Mesenchymal stem cell (in vitro differentiated cells and primary cell): ENCODE results near the gene PARD3.

Source experiments
- DNase-seq: peaks from one replicate; pipeline ENCODE4 v3.0.0-alpha.2; 2013
- H2AFZ ChIP-seq: one replicate; pipeline ENCODE4 v1.6.1; 2013; ENCODE audit warnings: low read depth, mild to moderate bottlenecking, control low read depth, inconsistent platforms, low read length, moderate library complexity
- H2AK5ac ChIP-seq: 2 replicates; pipeline ENCODE4 v1.6.1; 2013; ENCODE audit warnings: low read length, moderate library complexity, mild to moderate bottlenecking, inconsistent platforms; ENCODE audit not compliant: severe bottlenecking
- H2BK120ac ChIP-seq: one replicate; pipeline ENCODE4 v1.6.1; 2013; ENCODE audit warnings: low read depth, mild to moderate bottlenecking, inconsistent platforms, low read length, moderate library complexity
- H2BK12ac ChIP-seq, 2 experiments: one replicate each; pipeline ENCODE4 v1.6.1; 2013; ENCODE audit warnings: inconsistent platforms in 2 of 2, low read length in 2 of 2, mild to moderate bottlenecking in 2 of 2, moderate library complexity in 2 of 2, control low read depth in 1 of 2
- H2BK15ac ChIP-seq: one replicate; pipeline ENCODE4 v1.6.1; 2013; ENCODE audit warnings: mild to moderate bottlenecking, low read depth, inconsistent platforms; ENCODE audit not compliant: poor library complexity, severe bottlenecking
- H2BK5ac ChIP-seq: 2 replicates; pipeline ENCODE4 v1.6.1; 2013; ENCODE audit warnings: low read depth, mild to moderate bottlenecking, low read length, control low read depth, inconsistent platforms; ENCODE audit not compliant: poor library complexity, severe bottlenecking
- H3K14ac ChIP-seq, 2 experiments: one replicate each; pipeline ENCODE4 v1.6.1; 2013; ENCODE audit warnings: inconsistent platforms in 2 of 2, low read length in 2 of 2, control low read depth in 1 of 2, mild to moderate bottlenecking in 1 of 2, moderate library complexity in 1 of 2
- H3K18ac ChIP-seq, 2 experiments: one replicate each; pipeline ENCODE4 v1.6.1; 2013; ENCODE audit warnings: inconsistent platforms in 2 of 2, low read length in 2 of 2, control low read depth in 1 of 2, low read depth in 1 of 2, mild to moderate bottlenecking in 1 of 2
- H3K23ac ChIP-seq, 2 experiments: one replicate each; pipeline ENCODE4 v1.6.1; 2013; ENCODE audit warnings: inconsistent platforms in 2 of 2, low read length in 2 of 2, mild to moderate bottlenecking in 2 of 2, moderate library complexity in 2 of 2, control low read depth in 1 of 2
- H3K27ac ChIP-seq: 2 replicates; pipeline ENCODE4 v1.5.1; 2013; ENCODE audit warnings: mild to moderate bottlenecking, moderate library complexity, low read length, control low read depth, inconsistent platforms; ENCODE audit not compliant: poor library complexity, severe bottlenecking
- H3K27me3 ChIP-seq, 2 experiments: 2 replicates each; pipeline versions ENCODE4 v1.6.1 to v1.7.0; 2013; ENCODE audit warnings: low read length in 2 of 2, mild to moderate bottlenecking in 2 of 2, moderate library complexity in 2 of 2, control low read depth in 1 of 2, inconsistent platforms in 1 of 2; ENCODE audit not compliant: control insufficient read depth in 1 of 2, insufficient read depth in 1 of 2
- H3K36me3 ChIP-seq, 2 experiments: 2 replicates each; pipeline versions ENCODE4 v1.6.1 to v1.7.0; 2013; ENCODE audit warnings: low read length in 2 of 2, control low read depth in 1 of 2, inconsistent platforms in 1 of 2, low read depth in 1 of 2, mild to moderate bottlenecking in 1 of 2; ENCODE audit not compliant: insufficient read depth in 2 of 2, control insufficient read depth in 1 of 2
- H3K4ac ChIP-seq, 2 experiments: one replicate each; pipeline ENCODE4 v1.6.1; 2013; ENCODE audit warnings: inconsistent platforms in 2 of 2, low read length in 2 of 2, mild to moderate bottlenecking in 2 of 2, moderate library complexity in 2 of 2, control low read depth in 1 of 2, low read depth in 1 of 2
- H3K4me1 ChIP-seq: 2 replicates; pipeline ENCODE4 v1.6.1; 2013; ENCODE audit warnings: low read depth, low read length, control low read depth; ENCODE audit not compliant: control insufficient read depth, insufficient read depth
- H3K4me2 ChIP-seq: 2 replicates; pipeline ENCODE4 v1.6.1; 2013; ENCODE audit warnings: low read length, mild to moderate bottlenecking, inconsistent platforms; ENCODE audit not compliant: poor library complexity, severe bottlenecking
- H3K4me3 ChIP-seq, 2 experiments: 2 replicates each; pipeline versions ENCODE4 v1.5.1 to v1.7.0; 2013; ENCODE audit warnings: low read length in 2 of 2, mild to moderate bottlenecking in 2 of 2, control low read depth in 1 of 2, low read depth in 1 of 2; ENCODE audit not compliant: insufficient read depth in 1 of 2
- H3K79me1 ChIP-seq: replicated peaks from 2 replicates; pipeline ENCODE4 v1.6.1; 2013; ENCODE audit warnings: mild to moderate bottlenecking, control low read depth, low read length, inconsistent platforms; ENCODE audit not compliant: poor library complexity, severe bottlenecking
- H3K9ac ChIP-seq: 2 replicates; pipeline ENCODE4 v1.7.0; 2013; ENCODE audit warnings: mild to moderate bottlenecking, low read length, moderate library complexity
- H3K9me3 ChIP-seq: 2 replicates; pipeline ENCODE4 v1.7.0; 2013; ENCODE audit warnings: mild to moderate bottlenecking, low read length; ENCODE audit not compliant: control insufficient read depth
- H4K8ac ChIP-seq: one replicate; pipeline ENCODE4 v1.6.1; 2013; ENCODE audit warnings: inconsistent platforms, mild to moderate bottlenecking, low read length, moderate library complexity
- H4K91ac ChIP-seq: one replicate; pipeline ENCODE4 v1.6.1; 2013; ENCODE audit warnings: mild to moderate bottlenecking, low read length, inconsistent platforms
- WGBS: methylation state at CpG from one replicate; pipeline ENCODE4 v1.1.7; 2013; ENCODE audit warnings: mixed read lengths; 5-methylcytosine and 5-hydroxymethylcytosine counted together

Gene PARD3

GRCh38 chr10:34348917-34349485, 466.1 kb downstream of the PARD3 start:
- no peak overlapping the region for H2BK15ac ChIP-seq
- WGBS = 100% methylated on average over 2 of the region's 7 CpGs
- no peak overlapping the region for H3K27ac ChIP-seq
- H3K36me3 ChIP-seq = peaks cover 0 to 20% of the 10 kb centered on the region in 2 experiments
- no peak overlapping the region for H4K91ac ChIP-seq
- no peaks in the 10 kb centered on the region for H3K27me3 ChIP-seq
- peaks cover 3% of the 10 kb centered on the region for H3K4me1 ChIP-seq
- H3K4me3 ChIP-seq = no peak overlapping the region
- H3K14ac ChIP-seq = no peak overlapping the region
- H3K23ac ChIP-seq = no peak overlapping the region
- H4K8ac ChIP-seq = no peak overlapping the region
- no peak overlapping the region for H2BK12ac ChIP-seq
- no peak overlapping the region for H3K4ac ChIP-seq
- H3K79me1 ChIP-seq = peaks cover 17% of the 10 kb centered on the region
- H3K4me2 ChIP-seq = no peak overlapping the region
- H2AFZ ChIP-seq = no peak overlapping the region
- H2BK120ac ChIP-seq = no peak overlapping the region
- DNase-seq = no peak
- H3K9me3 ChIP-seq = no peaks in the 10 kb centered on the region
- no peak overlapping the region for H3K9ac ChIP-seq
- peak overlapping the region in 1 of 2 experiments; percentile 21 for H3K18ac ChIP-seq
- no peak overlapping the region for H2BK5ac ChIP-seq
- no peak overlapping the region for H2AK5ac ChIP-seq

GRCh38 chr10:34348021-34348420, 467.1 kb downstream of the PARD3 start:
- peaks cover 3% of the 10 kb centered on the region for H3K4me1 ChIP-seq
- no peaks in the 10 kb centered on the region for H3K9me3 ChIP-seq
- H3K18ac ChIP-seq = peak overlapping the region in 1 of 2 experiments; percentile 66
- no peak overlapping the region for H3K4me3 ChIP-seq
- H2BK12ac ChIP-seq = no peak overlapping the region
- no peak overlapping the region for H2AK5ac ChIP-seq
- no peak overlapping the region for H2AFZ ChIP-seq
- no peak overlapping the region for H4K91ac ChIP-seq
- peak overlapping the region; percentile 49 for H2BK120ac ChIP-seq
- H3K4me2 ChIP-seq = peak overlapping the region; percentile 16
- no peak overlapping the region for H2BK15ac ChIP-seq
- DNase-seq = no peak
- H3K23ac ChIP-seq = no peak overlapping the region
- WGBS = 96% methylated on average over 4 of the region's 6 CpGs
- no peak overlapping the region for H2BK5ac ChIP-seq
- no peaks in the 10 kb centered on the region for H3K27me3 ChIP-seq
- peaks cover 17% of the 10 kb centered on the region for H3K79me1 ChIP-seq
- H3K4ac ChIP-seq = no peak overlapping the region
- H3K9ac ChIP-seq = no peak overlapping the region
- H3K36me3 ChIP-seq = peaks cover 0 to 20% of the 10 kb centered on the region in 2 experiments
- no peak overlapping the region for H4K8ac ChIP-seq
- no peak overlapping the region for H3K27ac ChIP-seq
- H3K14ac ChIP-seq = no peak overlapping the region

- no peak overlapping the region for H3K4me3 ChIP-seq
- no peak overlapping the region for H3K14ac ChIP-seq
- H2BK12ac ChIP-seq = no peak overlapping the region
- H2AFZ ChIP-seq = no peak overlapping the region
- peaks cover 3% of the 10 kb centered on the region for H3K4me1 ChIP-seq
- H3K18ac ChIP-seq = no peak overlapping the region
- no peak overlapping the region for H2AK5ac ChIP-seq
- H3K27me3 ChIP-seq = no peaks in the 10 kb centered on the region
- no peak overlapping the region for H4K8ac ChIP-seq
- no peak for DNase-seq
- no peak overlapping the region for H3K27ac ChIP-seq
- H3K79me1 ChIP-seq = peaks cover 18% of the 10 kb centered on the region
- H3K4ac ChIP-seq = no peak overlapping the region
- no peak overlapping the region for H3K23ac ChIP-seq
- no peak overlapping the region for H2BK5ac ChIP-seq
- 100% methylated on average over 1 of the region's 3 CpGs for WGBS
- H3K36me3 ChIP-seq = peaks cover 0 to 11% of the 10 kb centered on the region in 2 experiments
- H4K91ac ChIP-seq = no peak overlapping the region
- no peak overlapping the region for H3K9ac ChIP-seq
- no peak overlapping the region for H2BK15ac ChIP-seq
- no peak overlapping the region for H3K4me2 ChIP-seq
- no peaks in the 10 kb centered on the region for H3K9me3 ChIP-seq
- H2BK120ac ChIP-seq = no peak overlapping the region
Observed at GRCh38 chr10:34347131-34347530, 468.0 kb downstream of the PARD3 start.

GRCh38 chr10:34346516-34347100, 468.5 kb downstream of the PARD3 start:
- no peaks in the 10 kb centered on the region for H3K9me3 ChIP-seq

More at GRCh38 chr10:34346516-34347100, 468.5 kb downstream of the PARD3 start:
- peaks cover 0 to 11% of the 10 kb centered on the region in 2 experiments for H3K36me3 ChIP-seq
- H3K4ac ChIP-seq = no peak overlapping the region
- no peaks in the 10 kb centered on the region for H3K27me3 ChIP-seq
- no peak overlapping the region for H3K4me3 ChIP-seq
- H3K4me2 ChIP-seq = no peak overlapping the region
- H2BK15ac ChIP-seq = no peak overlapping the region
- H2BK120ac ChIP-seq = no peak overlapping the region
- H2AFZ ChIP-seq = no peak overlapping the region
- H3K18ac ChIP-seq = no peak overlapping the region
- no peak overlapping the region for H3K23ac ChIP-seq
- H3K27ac ChIP-seq = no peak overlapping the region
- H3K14ac ChIP-seq = no peak overlapping the region
- peaks cover 20% of the 10 kb centered on the region for H3K79me1 ChIP-seq
- DNase-seq = peak; percentile 82
- H3K4me1 ChIP-seq = peaks cover 3% of the 10 kb centered on the region
- H4K8ac ChIP-seq = no peak overlapping the region
- no peak overlapping the region for H2AK5ac ChIP-seq
- WGBS = no CpG with 5 or more reads among the region's 1 CpG
- H3K9ac ChIP-seq = no peak overlapping the region
- H2BK12ac ChIP-seq = no peak overlapping the region
- H4K91ac ChIP-seq = no peak overlapping the region
- H2BK5ac ChIP-seq = no peak overlapping the region
